ENCODE data around the gene PDIK1L.

Gene PDIK1L

GRCh38 chr1:26134466-26134865 is 22.8 kb downstream of the PDIK1L start:
- TF ChIP-seq CTCF (IDR thresholded peaks at IDR 0.05; ENCODE audit: low read depth, low read length, missing control alignments) = no peak
- DNase-seq (ENCODE audit: extremely low read depth, low read depth) = no peak
- H3K4me3 ChIP-seq (replicated peaks; ENCODE audit: low read depth, low read length) = no peak overlapping the region

GRCh38 chr1:26138974-26139558 is 27.4 kb downstream of the PDIK1L start:
- no peak for DNase-seq (ENCODE audit: extremely low read depth, low read depth)
- no peak for TF ChIP-seq CTCF (IDR thresholded peaks at IDR 0.05; ENCODE audit: low read depth, low read length, missing control alignments)
- no peak overlapping the region for H3K4me3 ChIP-seq (replicated peaks; ENCODE audit: low read depth, low read length)

- no peak for DNase-seq (ENCODE audit: extremely low read depth, low read depth)
These were observed 30.5 kb downstream of the PDIK1L start for GRCh38 chr1:26142159-26142558.

GRCh38 chr1:26145041-26145959 is 33.7 kb downstream of the PDIK1L start:
- TF ChIP-seq CTCF (IDR thresholded peaks at IDR 0.05; ENCODE audit: low read depth, low read length, missing control alignments) = peak; percentile 74
- no peak overlapping the region for H3K4me3 ChIP-seq (replicated peaks; ENCODE audit: low read depth, low read length)
- no peak for DNase-seq (ENCODE audit: extremely low read depth, low read depth)

More at GRCh38 chr1:26142159-26142558, 30.5 kb downstream of the PDIK1L start:
- no peak overlapping the region for H3K4me3 ChIP-seq (replicated peaks; ENCODE audit: low read depth, low read length)
- TF ChIP-seq CTCF (IDR thresholded peaks at IDR 0.05; ENCODE audit: low read depth, low read length, missing control alignments) = no peak

GRCh38 chr1:26145960-26146294 is 34.3 kb downstream of the PDIK1L start:
- no peak overlapping the region for H3K4me3 ChIP-seq (replicated peaks; ENCODE audit: low read depth, low read length)
- no peak for TF ChIP-seq CTCF (IDR thresholded peaks at IDR 0.05; ENCODE audit: low read depth, low read length, missing control alignments)
- no peak for DNase-seq (ENCODE audit: extremely low read depth, low read depth)

GRCh38 chr1:26148887-26149286 is 37.3 kb downstream of the PDIK1L start:
- no peak for TF ChIP-seq CTCF (IDR thresholded peaks at IDR 0.05; ENCODE audit: low read depth, low read length, missing control alignments)
- DNase-seq (ENCODE audit: extremely low read depth, low read depth) = no peak
- no peak overlapping the region for H3K4me3 ChIP-seq (replicated peaks; ENCODE audit: low read depth, low read length)
